ENCODE results near the gene UNK.
"Not testable (repeated sequence)": the region's sequence is repeated elsewhere in the genome, so short reads cannot be mapped to it uniquely, and the experiment has no call there.

- TF ChIP-seq CTCF (IDR thresholded peaks at IDR 0.05; ENCODE audit: low read depth, low read length); EZH2phosphoT487 (IDR thresholded peaks at IDR 0.05; ENCODE audit: low read depth): not testable (repeated sequence)
Observed at GRCh38 chr17:75778066-75778860, 6.3 kb upstream of the UNK start.

Measured in OCI-LY3 (cell line).